HG02759 (cell line): ENCODE results near the gene RENBP.

ENCODE experiments used
- ATAC-seq: cut with Tn5 transposase; IDR thresholded peaks from one replicate; pipeline ENCODE4 v1.9.1; 2021; ENCODE audit warnings: mild to moderate bottlenecking, moderate library complexity; ENCODE audit not compliant: unreplicated experiment

RENBP gene

DNA sequence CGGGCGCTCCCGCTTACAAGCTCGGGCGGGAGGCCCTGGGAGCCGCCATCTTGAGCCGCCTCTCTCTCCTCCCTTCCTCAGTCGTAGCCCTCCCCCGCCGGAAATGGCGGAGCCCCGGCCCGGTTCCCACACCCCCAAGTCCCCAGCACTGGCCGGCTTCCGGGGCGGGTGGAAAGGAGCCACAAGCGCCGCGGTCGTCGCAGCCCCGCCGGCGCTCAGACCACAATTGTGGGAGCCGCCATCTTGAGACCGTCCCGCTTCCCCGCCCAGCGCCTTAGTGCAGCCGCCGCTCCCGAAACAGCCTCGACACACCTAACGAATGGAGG lies 26.6 kb upstream of the RENBP start:
- ATAC-seq: peak; percentile 38

DNA sequence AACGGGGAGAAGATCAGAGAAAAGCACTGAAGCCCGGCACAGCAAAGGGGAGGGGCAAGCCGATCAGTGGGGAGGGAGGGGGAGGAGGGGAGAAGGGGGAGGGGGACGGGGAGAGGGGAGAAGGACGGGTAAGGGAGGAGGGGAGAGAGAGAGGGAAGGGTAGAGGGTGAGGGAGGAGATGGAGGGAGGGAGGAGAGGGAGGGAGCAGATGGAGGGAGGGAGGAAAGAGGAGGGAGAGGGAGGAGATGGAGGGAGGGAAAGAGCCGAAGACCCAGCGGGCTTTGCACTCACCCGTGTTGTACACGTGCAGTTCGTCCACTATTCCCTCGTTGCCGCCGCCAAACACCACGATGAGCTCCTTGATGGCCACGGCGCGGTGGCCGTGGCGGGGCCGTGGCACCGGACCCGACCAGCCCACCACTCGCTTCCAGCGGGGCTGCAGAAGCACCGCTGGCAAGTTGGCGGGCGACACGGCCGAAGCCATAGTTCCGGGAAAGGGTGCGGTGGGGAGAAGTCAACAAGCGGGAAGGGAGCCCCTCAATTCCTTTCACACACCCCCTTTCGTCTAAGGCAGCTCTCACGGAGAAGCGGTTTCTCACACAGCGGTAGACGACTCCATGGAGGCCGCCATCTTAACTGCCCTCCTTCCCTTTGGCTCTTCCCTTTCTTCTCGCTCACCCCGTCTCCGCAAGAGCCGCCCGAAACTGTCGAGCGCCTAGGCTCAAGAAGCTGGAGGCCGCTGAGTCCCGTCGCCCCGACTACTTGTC lies 26.1 kb upstream of the RENBP start:
- no peak for ATAC-seq

DNA sequence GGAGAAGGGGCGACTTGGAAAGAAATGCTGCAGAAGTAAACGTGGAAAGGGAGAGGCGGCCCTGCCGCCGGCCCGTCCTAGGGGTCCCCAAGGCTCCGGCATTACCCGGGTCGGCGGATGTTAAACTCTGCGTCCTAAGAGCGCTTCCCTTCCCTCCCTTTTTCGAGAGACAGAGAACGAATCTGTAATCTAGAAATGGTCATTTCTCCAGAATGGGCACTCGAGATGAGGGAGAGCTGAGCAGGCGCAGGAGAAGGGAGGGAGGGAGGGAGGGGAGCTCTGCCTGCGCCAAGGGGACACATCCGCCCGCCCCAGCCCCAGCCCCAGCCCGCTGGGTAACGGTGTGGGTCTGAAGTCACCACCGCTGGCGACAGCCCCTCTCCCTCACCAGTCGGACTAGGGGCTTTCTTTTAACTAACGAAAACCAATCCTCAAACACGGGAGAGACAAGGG lies 25.5 kb upstream of the RENBP start:
- no peak for ATAC-seq

DNA sequence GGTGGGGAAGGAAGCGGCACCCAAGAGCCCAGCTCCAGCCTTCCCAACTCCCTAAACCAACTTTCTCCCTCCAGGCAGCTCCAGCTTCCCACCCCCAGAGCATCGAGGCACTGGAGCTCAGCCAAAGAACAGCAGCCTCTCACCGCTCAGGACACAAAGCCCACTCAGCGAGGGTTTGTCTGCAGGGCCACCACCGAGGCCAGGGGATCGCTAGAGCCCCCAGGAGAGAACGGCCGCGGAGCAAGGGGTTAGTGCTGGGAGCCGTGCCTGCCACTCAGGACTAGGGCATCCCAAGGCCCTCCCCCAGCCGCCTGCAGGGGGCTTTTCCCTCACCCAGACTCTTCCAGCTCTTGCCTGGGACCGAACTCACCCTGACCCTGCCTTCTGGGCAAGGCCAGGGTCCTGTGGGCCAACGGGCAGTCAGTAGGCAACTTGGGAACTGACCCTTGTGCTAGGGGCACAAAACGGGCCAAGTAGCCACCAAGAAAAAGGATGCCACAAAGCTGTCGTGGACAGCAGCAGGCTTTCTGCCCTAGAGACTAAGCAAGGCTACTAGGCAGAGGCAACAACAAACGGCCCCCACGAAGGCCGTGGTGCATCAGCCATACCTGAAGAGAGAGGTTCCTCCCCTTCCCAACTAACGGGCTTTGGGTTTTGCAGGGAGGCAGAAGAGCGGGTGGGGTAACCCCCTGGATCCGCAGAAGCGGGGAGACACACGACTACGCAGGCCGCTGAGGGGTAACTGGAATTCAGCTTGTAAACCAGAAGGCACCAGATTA lies 24.9 kb upstream of the RENBP start:
- ATAC-seq: no peak

DNA sequence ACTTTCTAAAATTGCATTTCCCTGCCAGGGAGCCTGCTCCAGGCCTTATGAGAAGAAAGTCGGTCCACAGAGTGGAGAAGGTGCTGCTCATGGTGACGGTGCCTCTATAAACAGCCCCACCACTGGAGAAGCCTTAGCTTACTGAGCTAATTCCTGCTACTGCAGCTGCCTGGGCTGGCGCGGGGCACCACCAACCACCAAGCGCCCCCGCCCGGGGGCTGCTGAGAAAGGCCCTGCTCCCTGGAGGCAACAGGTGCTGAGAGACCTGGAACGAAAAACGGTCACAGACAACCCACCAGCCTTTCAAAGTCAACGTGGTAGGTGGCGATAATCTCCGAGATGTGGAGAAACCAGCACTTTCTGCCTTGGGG lies 24.3 kb upstream of the RENBP start:
- no peak for ATAC-seq

DNA sequence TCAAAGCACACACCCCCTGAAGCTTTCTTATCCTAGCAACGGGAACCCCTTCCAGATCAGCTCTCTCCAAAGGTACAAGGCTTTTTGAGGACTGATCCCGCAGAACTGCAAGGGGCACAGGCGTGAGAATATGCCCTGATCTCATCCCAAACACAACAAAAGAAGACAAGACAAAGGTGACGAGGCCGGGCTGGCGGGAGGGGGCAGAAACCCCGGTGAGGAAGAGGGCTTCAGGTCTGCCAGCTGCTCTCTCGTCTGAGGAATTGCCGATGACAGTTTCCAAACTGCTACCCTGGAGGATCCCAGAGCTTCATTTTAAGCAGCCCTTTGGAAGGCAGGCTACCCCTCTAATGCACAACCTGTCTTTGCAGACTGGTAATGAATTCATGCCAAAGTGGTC lies 23.8 kb upstream of the RENBP start:
- no peak for ATAC-seq

DNA sequence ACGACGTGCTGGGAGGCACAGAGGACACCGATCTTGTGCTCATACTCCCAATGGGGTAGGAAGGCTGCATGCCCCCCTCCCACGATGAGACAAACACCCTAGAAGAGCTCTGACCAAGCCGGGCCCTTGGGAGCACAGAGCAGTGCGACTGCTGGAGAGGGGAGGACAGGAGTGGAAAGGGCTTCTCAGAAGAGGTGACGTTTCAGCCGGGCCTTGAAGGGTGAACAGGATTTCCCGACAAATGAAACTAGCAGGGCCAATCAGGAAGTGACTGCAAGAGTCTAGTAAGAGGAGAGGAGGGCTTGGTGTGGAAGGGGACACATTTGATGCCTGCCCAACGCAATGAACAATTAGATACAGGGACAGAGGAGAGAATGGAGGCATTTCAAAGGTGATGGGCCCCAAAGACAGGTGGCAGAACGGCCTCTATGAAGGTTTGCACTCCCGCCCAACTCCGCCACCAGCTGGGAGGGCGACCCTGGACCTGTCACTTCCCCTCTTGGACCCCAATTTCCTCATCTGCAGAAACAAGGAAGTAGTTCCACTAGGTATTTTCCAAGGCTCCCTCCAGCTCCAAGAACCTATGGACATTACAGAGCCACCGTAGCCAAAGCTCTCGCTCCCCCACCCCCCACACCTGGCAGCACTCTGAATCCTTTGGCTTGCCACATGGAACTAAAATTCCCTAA lies 23.2 kb upstream of the RENBP start:
- ATAC-seq: no peak

DNA sequence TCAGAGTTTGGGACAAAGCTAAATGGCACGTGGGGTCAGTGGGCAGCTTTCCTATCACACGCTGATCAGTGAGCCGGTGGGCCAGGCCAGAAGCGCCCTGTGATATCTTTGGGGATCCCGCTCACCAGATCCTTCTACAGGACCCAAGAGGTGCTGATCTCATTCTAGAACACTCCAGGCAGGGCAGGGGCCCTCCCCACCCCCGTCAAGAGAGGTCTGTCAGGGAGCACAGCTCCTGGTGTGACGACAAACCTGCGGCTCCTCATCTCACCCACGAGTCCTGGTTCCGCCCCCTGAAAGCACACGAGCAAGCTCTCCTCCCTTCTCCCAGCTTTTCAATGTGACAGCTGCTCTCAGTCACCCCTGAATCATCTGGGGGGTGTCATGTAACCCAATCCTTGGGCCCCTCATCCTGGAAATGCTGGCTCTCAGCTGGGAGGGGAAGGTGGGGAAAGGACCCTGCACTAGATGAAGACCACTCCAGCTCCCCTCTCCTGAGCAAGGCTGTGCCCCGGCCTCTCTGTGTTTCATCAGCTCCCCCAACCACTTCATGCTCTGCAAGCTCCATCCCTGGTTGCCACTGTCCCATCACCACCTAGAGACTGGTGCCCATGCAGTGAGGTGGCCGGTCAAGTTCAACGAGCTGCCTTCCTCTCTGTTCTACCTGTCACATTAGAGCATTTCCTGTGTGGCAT lies 22.5 kb upstream of the RENBP start:
- no peak for ATAC-seq

DNA sequence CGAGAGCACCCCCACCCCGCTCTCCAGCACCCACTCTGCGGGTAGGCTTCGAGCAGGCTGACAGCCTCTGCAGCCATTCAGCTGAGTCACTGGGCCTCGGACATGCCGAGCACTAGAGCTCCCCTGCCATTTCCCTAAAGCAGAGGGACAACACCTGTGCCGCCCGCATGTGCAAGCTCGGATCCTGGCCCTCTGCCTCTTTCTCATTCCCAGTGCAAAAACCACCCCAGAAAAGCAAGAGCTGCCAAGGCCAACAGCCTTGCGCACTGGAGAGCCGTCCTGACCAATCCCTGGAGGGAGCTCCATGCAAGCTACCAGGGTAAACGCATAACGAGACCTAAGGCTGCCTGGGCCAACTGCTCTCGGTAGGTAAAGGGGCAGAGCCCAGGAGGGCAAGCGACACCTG lies 21.8 kb upstream of the RENBP start:
- ATAC-seq: no peak

DNA sequence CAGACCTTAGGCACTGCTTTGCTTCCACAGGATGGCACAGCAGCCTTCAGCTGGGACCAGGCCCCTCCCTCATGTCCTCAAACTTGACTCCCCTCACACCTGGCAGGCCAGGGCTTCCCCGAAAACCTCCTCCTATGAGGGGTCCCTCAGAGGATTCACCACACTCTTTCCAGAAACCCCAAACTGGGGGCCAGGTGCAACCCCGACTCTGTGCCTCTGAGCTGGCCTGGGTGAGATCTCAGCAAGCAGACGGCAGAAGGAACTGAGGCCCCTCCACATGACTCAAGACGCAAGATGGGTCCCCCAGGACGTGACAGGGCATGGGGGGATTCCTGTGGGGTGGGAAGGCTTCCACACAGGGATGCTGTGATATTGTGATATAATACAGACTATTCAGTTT lies 21.0 kb upstream of the RENBP start:
- no peak for ATAC-seq

DNA sequence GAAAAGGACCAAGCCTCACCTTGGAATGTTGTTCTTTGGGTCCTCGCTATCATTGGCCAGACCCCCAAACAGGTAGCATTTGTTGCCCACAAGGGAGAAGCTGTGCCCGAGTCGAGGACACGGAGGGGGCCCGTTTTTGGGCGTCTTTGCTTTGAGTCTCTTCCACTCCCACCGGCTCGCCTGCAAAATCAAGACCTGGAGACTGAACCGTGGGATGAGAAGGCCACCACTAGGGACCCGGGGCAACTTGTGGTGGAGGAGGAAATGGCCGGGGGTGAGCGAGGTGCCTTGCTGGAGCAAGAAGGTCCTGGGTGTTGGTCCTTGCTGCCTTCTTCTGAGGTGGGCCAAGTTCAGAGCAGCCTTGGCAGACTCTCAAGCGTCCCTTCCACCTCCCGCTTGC lies 19.7 kb upstream of the RENBP start:
- no peak for ATAC-seq

DNA sequence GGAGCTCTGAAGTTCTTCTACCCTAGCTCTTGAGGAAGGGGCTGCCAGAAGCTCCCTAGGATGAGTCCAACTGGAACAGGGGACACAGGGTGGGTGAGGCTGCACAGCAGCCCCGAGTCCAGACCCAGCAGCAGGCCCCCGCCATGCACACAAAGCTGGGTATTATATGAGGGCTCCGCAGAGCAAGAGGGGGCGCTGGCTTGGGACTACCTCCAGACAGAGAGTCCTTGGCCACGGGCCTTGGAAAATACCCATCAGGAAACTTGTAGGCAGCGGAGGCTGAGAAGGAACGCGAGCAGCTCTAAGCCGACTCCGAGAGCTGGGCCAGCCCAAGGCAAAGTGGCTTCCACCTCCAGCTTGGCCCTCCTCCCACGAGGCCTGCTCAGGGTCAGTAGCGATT lies 19.1 kb upstream of the RENBP start:
- ATAC-seq: no peak

DNA sequence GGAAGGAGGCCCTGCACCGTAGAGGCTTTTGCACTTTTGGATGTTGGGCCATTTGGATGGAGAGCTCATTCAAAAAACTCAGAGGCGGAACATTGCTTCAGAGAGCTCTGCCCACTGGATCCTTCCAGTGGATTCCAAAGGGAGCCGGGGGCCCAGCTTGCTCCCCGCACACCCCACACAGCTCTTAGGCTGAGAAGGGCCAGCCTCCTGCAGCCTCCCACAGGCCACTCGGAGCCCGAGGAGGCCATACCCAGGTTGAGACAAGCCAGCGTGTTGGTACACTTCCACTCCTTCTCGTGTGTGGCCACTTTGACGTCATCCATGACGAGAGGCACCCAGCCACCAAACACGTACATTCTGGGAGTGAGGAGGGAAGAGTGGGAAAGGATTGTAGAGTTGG lies 16.8 kb upstream of the RENBP start:
- ATAC-seq: no peak

DNA sequence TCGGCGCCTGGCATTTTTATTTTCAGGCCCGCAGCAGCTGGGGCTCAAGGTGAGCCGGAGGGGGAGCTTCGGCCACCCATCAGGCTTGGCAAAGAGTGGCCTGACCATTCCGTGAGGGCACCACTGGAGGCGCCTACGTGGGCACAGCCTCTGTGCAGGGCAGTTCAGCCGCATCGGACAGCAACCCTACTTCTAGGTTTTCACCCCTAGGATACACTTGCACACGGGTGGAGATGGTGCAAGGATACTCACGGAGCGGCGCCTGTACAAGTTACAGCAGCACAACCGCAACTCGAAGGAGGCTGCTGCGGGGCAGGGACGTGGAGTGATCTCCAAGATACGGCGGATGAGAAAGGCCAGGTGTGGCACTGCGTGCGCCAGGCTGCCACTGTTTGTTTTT lies 16.3 kb upstream of the RENBP start:
- ATAC-seq: no peak

DNA sequence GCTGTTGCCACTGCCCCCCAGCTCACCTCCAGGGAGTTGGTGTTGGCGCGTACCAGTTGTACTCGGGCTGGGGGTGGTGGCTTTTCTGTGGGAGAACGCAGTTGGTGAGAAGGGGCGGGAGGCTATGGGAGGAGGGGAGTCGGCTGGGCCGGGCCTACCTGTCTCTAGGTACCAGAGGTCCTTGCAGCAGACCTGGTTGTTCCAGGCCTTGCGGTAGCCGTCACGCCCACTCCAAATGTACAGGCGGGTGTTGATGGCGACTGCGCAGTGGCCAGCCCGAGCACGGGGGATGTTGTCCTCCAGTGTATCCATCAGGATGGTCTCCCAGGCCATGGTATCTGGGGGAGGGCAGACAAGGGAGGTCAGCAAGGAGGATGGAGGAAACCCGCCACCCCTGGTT lies 15.6 kb upstream of the RENBP start:
- no peak for ATAC-seq

DNA sequence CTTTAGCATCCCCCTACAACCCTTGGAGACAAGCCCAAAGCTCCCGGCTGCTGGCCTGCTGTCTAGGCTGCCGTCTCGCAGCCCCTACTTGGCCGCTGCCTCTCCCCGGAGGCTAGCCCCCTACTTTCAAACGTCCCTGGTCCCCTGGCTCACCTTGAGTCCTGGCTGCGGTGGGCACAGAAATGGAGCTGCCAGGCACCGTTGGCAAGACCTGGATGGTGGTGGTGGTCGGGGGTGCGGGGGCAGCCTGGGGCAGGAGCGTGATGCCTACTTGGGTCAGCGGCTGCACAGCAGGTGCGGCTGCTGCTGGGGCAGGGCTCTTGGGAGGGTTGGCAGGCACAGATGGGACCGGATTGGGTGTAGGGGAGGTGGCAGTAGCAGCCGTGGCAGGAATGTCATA lies 15.2 kb upstream of the RENBP start:
- no peak for ATAC-seq

DNA sequence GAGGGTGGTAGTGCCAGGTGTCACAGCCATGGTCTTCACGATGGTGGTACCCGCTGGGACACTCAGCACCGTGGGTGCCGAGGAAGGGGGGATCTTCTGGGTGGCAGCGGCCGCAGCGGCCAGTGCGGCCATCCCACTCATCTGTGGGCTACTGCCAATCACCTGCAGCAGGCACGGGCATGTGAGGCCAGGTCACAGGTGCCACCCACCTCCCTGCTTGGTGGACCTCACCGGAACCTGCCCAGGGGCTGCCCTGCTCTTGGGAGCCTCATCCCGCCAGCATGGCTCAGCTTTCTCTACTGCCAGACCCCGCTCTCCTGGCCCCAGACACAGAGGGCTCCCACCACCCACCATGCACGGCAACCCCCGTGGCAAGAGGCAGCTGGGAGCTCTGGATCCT lies 14.2 kb upstream of the RENBP start:
- ATAC-seq: no peak

DNA sequence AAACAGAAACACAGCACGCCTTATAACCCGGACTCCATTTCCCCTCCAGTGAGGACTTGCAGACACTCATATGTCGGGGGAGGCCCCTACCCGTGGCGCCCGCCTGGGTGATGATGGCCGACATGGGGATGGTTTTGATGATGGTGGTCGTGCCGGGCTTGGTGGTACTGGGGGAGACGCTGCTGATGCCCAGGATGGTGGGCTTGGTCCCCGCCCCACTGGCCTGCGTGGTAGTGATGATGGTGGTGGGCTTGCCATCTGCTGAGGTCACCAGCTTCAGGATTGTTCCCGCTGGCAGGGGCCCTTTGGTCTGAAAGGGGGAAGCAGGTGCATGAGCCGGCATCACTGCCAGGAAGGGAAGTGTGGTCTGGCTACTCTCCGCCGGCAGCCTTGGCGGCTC lies 12.8 kb upstream of the RENBP start:
- no peak for ATAC-seq

DNA sequence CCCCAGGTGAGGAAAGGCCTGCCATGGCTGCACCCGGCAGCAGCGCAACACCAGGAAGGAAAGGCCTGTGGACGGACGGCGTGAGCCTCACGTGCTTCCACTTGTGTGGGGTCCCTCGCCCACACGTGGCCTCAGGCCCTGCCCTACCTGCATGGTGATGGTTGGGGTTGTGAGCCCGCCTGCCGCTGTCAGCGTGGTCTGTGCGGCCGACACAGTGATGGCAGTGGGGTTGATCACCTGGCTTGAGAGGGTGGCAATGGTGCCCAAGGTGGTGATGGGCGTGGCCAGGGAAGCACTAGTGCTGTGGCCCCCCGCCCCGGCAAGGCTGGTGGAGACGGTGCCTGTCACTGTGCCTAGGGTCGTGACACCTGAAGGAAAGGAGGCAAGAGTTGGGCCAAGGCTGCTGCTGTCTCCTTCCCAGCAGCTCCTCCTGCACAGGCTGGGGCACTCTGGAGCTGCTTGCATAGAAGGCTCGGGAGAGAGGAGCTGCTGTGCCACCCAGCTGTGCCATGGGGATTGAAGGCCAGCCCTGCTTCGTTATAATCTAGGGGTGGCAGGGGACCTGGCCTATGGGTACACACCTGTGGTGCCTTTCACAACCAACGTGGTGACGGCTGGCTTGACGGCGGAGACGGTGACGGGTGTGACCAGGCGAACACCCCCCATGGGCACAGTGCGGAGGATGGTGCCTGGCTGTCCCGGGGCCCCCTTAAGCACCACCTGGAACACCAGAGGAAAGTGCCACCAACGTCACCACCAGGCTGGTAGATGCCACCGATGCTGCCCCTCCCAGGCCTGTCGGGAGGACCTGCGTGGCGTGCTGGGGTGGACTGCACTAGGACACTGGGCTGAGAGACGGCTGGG lies 11.8 kb upstream of the RENBP start:
- no peak for ATAC-seq

DNA sequence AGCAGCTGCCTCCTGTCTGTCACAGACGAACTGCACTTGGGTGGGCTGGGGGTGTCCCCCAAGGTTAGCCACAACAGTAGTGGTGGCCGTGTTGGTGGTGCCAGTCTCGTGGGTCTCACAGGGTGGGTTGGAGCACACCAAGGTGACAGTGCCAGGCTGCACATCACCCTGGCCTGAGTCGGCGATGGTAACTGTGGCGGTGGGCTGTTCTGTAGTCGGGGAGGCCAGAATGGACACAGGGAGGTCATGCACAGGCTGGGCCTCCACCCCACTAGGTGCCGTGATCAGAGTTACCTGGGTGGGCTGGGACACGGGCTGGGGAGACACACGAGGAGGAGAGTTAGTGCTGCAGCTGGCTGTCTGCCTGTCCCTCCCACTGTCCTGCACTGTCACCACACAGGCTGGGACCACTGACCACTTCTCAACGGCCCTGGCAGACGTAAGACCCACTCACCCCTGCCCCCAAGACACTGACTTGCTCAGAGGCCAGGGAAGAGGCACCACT lies 10.8 kb upstream of the RENBP start:
- ATAC-seq: no peak
